ENCODE measurements around the gene SASH1.
"Not testable (repeated sequence)": the region's sequence is repeated elsewhere in the genome, so short reads cannot be mapped to it uniquely, and the experiment has no call there.

Gene SASH1

GRCh38 chr6:148578837-148579565 lies 236.4 kb downstream of the SASH1 start:
- H3K27me3 ChIP-seq (ENCODE audit: low read length) = no peaks in the 10 kb centered on the region

DNA sequence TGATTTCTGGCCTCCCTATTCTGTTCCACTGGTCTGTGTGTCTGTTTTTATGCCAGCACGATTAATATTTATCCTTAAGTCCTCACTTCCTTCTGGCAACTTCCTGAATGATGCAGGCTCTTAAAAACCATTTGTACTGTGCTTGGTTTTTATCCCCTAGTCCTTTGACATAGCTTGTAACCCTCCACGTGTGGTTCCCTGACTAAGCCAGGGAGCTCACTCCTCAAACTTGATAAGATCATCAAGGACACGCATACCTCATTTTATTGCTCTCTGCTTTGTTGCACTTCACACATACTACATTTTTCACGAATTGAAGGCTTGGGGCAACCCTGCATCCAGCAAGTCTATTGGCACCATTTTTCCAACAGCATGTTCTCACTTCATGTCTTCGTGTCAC lies 237.8 kb downstream of the SASH1 start:
- TF ChIP-seq, protein P1, sequence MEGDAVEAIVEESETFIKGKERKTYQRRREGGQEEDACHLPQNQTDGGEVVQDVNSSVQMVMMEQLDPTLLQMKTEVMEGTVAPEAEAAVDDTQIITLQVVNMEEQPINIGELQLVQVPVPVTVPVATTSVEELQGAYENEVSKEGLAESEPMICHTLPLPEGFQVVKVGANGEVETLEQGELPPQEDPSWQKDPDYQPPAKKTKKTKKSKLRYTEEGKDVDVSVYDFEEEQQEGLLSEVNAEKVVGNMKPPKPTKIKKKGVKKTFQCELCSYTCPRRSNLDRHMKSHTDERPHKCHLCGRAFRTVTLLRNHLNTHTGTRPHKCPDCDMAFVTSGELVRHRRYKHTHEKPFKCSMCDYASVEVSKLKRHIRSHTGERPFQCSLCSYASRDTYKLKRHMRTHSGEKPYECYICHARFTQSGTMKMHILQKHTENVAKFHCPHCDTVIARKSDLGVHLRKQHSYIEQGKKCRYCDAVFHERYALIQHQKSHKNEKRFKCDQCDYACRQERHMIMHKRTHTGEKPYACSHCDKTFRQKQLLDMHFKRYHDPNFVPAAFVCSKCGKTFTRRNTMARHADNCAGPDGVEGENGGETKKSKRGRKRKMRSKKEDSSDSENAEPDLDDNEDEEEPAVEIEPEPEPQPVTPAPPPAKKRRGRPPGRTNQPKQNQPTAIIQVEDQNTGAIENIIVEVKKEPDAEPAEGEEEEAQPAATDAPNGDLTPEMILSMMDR (IDR thresholded peaks at IDR 0.05; ENCODE audit: insufficient read depth, low read length, poor library complexity, severe bottlenecking) = no peak
- no peak for TF ChIP-seq EZH2phosphoT487 (conservative IDR thresholded peaks at IDR 0.05; ENCODE audit: low read length)
- H3K36me3 ChIP-seq (ENCODE audit: low read length) = no peaks in the 10 kb centered on the region
- H3K4me2 ChIP-seq (ENCODE audit: low read depth, low read length, poor library complexity, severe bottlenecking) = no peak overlapping the region
- no peaks in the 10 kb centered on the region for H3K9me2 ChIP-seq (replicated peaks; ENCODE audit: insufficient read depth, low read length)
- H3F3A ChIP-seq (ENCODE audit: insufficient read depth) = no peaks in the 10 kb centered on the region
- H4K20me1 ChIP-seq (ENCODE audit: low read depth, low read length) = no peaks in the 10 kb centered on the region
- H3K27ac ChIP-seq (ENCODE audit: low read depth, low read length) = no peak overlapping the region
- no peak overlapping the region for H3K4me3 ChIP-seq (ENCODE audit: insufficient read depth, low read length, poor library complexity, severe bottlenecking)
- no peaks in the 10 kb centered on the region for H3K9me3 ChIP-seq (ENCODE audit: insufficient read depth, low read length)
- H3K27me3 ChIP-seq (ENCODE audit: low read length) = no peaks in the 10 kb centered on the region
- no peak overlapping the region for H2AFZ ChIP-seq (ENCODE audit: low read depth, low read length, severe bottlenecking)
- H3K79me2 ChIP-seq (ENCODE audit: insufficient read depth, low read length) = no peaks in the 10 kb centered on the region
- no peak overlapping the region for H3K9ac ChIP-seq (ENCODE audit: low read length)

More at GRCh38 chr6:148578837-148579565, 236.4 kb downstream of the SASH1 start:
- Histone ChIP-seq H3K4me3 (ENCODE audit: insufficient read depth, low read length, poor library complexity, severe bottlenecking) (no peak overlapping the region), H4K20me1 (ENCODE audit: low read depth, low read length) (no peaks in the 10 kb centered on the region), H3K9ac (ENCODE audit: low read length) (no peak overlapping the region), H3F3A (ENCODE audit: insufficient read depth) (no peaks in the 10 kb centered on the region), H3K9me2 (replicated peaks; ENCODE audit: insufficient read depth, low read length) (no peaks in the 10 kb centered on the region), H2AFZ (ENCODE audit: low read depth, low read length, severe bottlenecking) (no peak overlapping the region), H3K79me2 (ENCODE audit: insufficient read depth, low read length) (no peaks in the 10 kb centered on the region), H3K9me3 (ENCODE audit: insufficient read depth, low read length) (no peaks in the 10 kb centered on the region), H3K27ac (ENCODE audit: low read depth, low read length) (no peak overlapping the region), H3K36me3 (ENCODE audit: low read length) (no peaks in the 10 kb centered on the region), H3K4me2 (ENCODE audit: low read depth, low read length, poor library complexity, severe bottlenecking) (no peak overlapping the region)
- TF ChIP-seq, protein P1 (IDR thresholded peaks at IDR 0.05; ENCODE audit: insufficient read depth, low read length, poor library complexity, severe bottlenecking) = no peak
- TF ChIP-seq EZH2phosphoT487 (conservative IDR thresholded peaks at IDR 0.05; ENCODE audit: low read length) = no peak

DNA sequence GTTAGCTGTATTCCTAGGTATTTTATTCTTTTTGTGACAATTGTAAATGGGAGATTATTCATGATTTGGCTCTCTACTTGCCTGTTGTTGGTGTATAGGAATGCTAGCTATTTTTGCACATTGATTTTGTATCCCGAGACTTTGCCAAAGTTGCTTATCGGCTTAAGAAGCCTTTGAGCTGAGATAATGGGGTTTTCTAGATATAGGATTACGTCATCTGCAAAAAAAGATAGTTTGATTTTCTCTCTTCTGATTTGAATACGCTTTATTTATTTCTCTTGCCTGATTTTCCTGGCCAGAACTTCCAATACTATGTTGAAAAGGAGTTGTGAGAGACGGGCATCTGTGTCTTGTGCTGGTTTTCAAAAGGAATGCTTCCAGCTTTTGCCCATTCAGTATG lies 241.0 kb downstream of the SASH1 start:
- Histone ChIP-seq H3F3A (ENCODE audit: insufficient read depth) (no peaks in the 10 kb centered on the region), H3K27me3 (ENCODE audit: low read length) (no peaks in the 10 kb centered on the region), H3K79me2 (ENCODE audit: insufficient read depth, low read length) (no peaks in the 10 kb centered on the region), H3K36me3 (ENCODE audit: low read length) (no peaks in the 10 kb centered on the region), H3K9me2 (replicated peaks; ENCODE audit: insufficient read depth, low read length) (no peaks in the 10 kb centered on the region), H3K9ac (ENCODE audit: low read length) (no peak overlapping the region), H3K4me2 (ENCODE audit: low read depth, low read length, poor library complexity, severe bottlenecking) (no peak overlapping the region), H2AFZ (ENCODE audit: low read depth, low read length, severe bottlenecking) (no peak overlapping the region), H3K4me3 (ENCODE audit: insufficient read depth, low read length, poor library complexity, severe bottlenecking) (no peak overlapping the region), H3K9me3 (ENCODE audit: insufficient read depth, low read length) (no peaks in the 10 kb centered on the region), H4K20me1 (ENCODE audit: low read depth, low read length) (no peaks in the 10 kb centered on the region), H3K27ac (ENCODE audit: low read depth, low read length) (no peak overlapping the region)
- TF ChIP-seq, protein P1 (IDR thresholded peaks at IDR 0.05; ENCODE audit: insufficient read depth, low read length, poor library complexity, severe bottlenecking) = no peak
- no peak for TF ChIP-seq EZH2phosphoT487 (conservative IDR thresholded peaks at IDR 0.05; ENCODE audit: low read length)

GRCh38 chr6:148585641-148586040 lies 243.0 kb downstream of the SASH1 start:
- not testable (repeated sequence) for H3K27ac ChIP-seq (ENCODE audit: low read depth, low read length); H3K4me3 ChIP-seq (ENCODE audit: insufficient read depth, low read length, poor library complexity, severe bottlenecking); H3K9ac ChIP-seq (ENCODE audit: low read length); H3K27me3 ChIP-seq (ENCODE audit: low read length); H2AFZ ChIP-seq (ENCODE audit: low read depth, low read length, severe bottlenecking); H3K9me3 ChIP-seq (ENCODE audit: insufficient read depth, low read length); H3F3A ChIP-seq (ENCODE audit: insufficient read depth); H3K9me2 ChIP-seq (replicated peaks; ENCODE audit: insufficient read depth, low read length); H3K36me3 ChIP-seq (ENCODE audit: low read length); H3K4me2 ChIP-seq (ENCODE audit: low read depth, low read length, poor library complexity, severe bottlenecking); H3K79me2 ChIP-seq (ENCODE audit: insufficient read depth, low read length); H4K20me1 ChIP-seq (ENCODE audit: low read depth, low read length)

All from SU-DHL-6 (cell line).